HFFc6 (cell line): ENCODE results near the gene MSL1. TPM values are rescaled to one million over a fixed set of nuclear protein-coding genes. Genes with fewer than 3 reads are reported as not detected.

Experiments used
- DNase-seq: peaks from one replicate; pipeline ENCODE4 v3.0.0-alpha.2; 2018
- H3K27ac Mint-ChIP-seq: 2 replicates; pipeline ENCODE4 v1.8.0; 2020; ENCODE audit warnings: mild to moderate bottlenecking, mixed read lengths
- H3K27me3 Mint-ChIP-seq: 2 replicates; pipeline ENCODE4 v1.8.0; 2021; ENCODE audit warnings: mild to moderate bottlenecking, moderate library complexity, mixed read lengths; ENCODE audit not compliant: insufficient read depth
- H3K36me3 Mint-ChIP-seq: 2 replicates; pipeline ENCODE4 v1.8.0; 2021; ENCODE audit warnings: low read depth, mixed read lengths
- H3K4me1 Mint-ChIP-seq: 2 replicates; pipeline ENCODE4 v1.8.0; 2020; ENCODE audit warnings: low read depth, mixed read lengths
- H3K4me3 Mint-ChIP-seq: 2 replicates; pipeline ENCODE4 v1.8.0; 2020; ENCODE audit warnings: mild to moderate bottlenecking, moderate library complexity, mixed read lengths
- H3K9me3 Mint-ChIP-seq: 2 replicates; pipeline ENCODE4 v1.8.0; 2020; ENCODE audit warnings: mild to moderate bottlenecking, mixed read lengths
- CTCF ChIP-seq: fragments of 200-600 bp; sonication (generic); IDR thresholded peaks from 2 replicates; pipeline ENCODE4 v1.5.0; 2021; ENCODE audit warnings: antibody characterized with exemption, mild to moderate bottlenecking
- total RNA-seq, 6 experiments: library from RNA; stranded (reverse); fragmentation: NEBNext Ultra II Directional; extraction: Animal tissue kit (Norgen Biotek cat#: 25700); gene quantifications; 2 replicates in 1 of 6; 3 replicates in 5 of 6; pipeline ENCODE4 v1.2.3, GENCODE V29; 2021

MSL1 gene
- total RNA-seq, 6 experiments from 2014 or later: 61.2 to 67.8 (median 65.5) TPM

DNA sequence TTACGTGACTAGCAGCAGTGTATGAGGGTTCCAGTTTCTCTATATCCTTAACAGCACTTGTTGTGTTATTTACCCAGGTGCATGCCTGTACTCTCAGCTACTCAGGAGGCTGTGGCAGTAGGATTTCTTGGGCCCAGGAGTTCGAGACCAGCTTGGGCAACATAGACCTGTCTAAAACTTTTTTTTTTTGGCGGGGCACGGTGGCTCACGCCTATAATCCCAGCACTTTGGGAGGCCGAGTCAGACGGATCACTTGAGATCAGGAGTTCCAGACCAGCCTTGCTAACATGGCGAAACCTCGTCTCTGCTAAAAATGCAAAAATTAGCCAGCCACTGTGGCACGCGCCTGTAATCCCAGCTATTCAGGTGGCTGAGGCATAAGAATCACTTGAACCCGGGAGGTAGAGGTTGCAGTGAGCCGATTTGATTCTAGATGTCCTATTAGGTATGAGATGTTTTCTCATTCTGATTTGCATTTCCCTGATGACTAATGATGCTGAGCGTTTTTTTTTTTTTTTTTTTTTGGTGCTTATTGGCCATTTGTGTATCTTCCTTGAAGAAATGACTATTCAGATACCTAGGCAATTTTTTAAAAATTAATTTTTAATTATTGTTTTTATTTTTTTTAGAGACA, 31.9 kb downstream of the MSL1 start:
- no peak for DNase-seq
- Mint-ChIP-seq H3K9me3 (no peaks in the 10 kb centered on the region), H3K27me3 (no peaks in the 10 kb centered on the region), H3K36me3 (peaks cover 52% of the 10 kb centered on the region), H3K4me3 (no peak overlapping the region), H3K27ac (peak overlapping the region; percentile 57), H3K4me1 (peaks cover 32% of the 10 kb centered on the region)
- TF ChIP-seq CTCF: no peak

DNA sequence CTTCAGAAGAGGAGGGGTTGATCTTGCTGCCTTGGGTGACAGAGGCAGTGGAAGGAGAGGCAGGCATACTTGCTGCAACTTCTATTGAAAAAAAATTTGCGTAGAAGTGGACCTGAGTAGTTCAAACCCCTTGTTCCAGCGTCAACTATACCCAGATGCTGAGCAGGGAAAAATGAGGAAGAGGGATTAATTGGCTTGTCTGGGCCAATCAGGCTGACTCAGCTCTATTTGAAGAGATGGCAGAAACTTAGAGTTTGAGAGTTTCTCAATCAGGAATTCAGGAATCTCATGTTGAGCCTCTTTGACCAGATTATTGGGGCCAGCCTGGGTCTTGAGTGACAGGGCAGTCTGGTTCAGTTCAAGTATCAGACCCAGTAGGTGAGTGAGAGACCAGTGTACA, 36.2 kb downstream of the MSL1 start:
- Mint-ChIP-seq H3K27ac (peak overlapping the region; percentile 51; the same call in 1 of the 2 replicates), H3K4me1 (peaks cover 28% of the 10 kb centered on the region), H3K36me3 (peaks cover 42% of the 10 kb centered on the region), H3K4me3 (no peak overlapping the region), H3K9me3 (no peaks in the 10 kb centered on the region), H3K27me3 (no peaks in the 10 kb centered on the region)
- no peak for TF ChIP-seq CTCF
- DNase-seq: no peak

- H3K36me3 Mint-ChIP-seq: peaks cover 41% of the 10 kb centered on the region
- no peaks in the 10 kb centered on the region for H3K27me3 Mint-ChIP-seq
Observed at GRCh38 chr17:40158438-40159013, 36.8 kb downstream of the MSL1 start.

GRCh38 chr17:40159456-40159855, 37.7 kb downstream of the MSL1 start:
- H3K9me3 Mint-ChIP-seq: no peaks in the 10 kb centered on the region
- no peak overlapping the region for H3K4me3 Mint-ChIP-seq
- H3K27ac Mint-ChIP-seq: no peak overlapping the region
- H3K4me1 Mint-ChIP-seq: peaks cover 19% of the 10 kb centered on the region
- DNase-seq: no peak
- H3K27me3 Mint-ChIP-seq: no peaks in the 10 kb centered on the region
- TF ChIP-seq CTCF: no peak
- H3K36me3 Mint-ChIP-seq: peaks cover 42% of the 10 kb centered on the region

More at GRCh38 chr17:40158438-40159013, 36.8 kb downstream of the MSL1 start:
- no peak for TF ChIP-seq CTCF
- DNase-seq: no peak
- Mint-ChIP-seq H3K4me1 (peaks cover 22% of the 10 kb centered on the region), H3K4me3 (no peak overlapping the region), H3K9me3 (no peaks in the 10 kb centered on the region), H3K27ac (peak overlapping the region; percentile 51)

DNA sequence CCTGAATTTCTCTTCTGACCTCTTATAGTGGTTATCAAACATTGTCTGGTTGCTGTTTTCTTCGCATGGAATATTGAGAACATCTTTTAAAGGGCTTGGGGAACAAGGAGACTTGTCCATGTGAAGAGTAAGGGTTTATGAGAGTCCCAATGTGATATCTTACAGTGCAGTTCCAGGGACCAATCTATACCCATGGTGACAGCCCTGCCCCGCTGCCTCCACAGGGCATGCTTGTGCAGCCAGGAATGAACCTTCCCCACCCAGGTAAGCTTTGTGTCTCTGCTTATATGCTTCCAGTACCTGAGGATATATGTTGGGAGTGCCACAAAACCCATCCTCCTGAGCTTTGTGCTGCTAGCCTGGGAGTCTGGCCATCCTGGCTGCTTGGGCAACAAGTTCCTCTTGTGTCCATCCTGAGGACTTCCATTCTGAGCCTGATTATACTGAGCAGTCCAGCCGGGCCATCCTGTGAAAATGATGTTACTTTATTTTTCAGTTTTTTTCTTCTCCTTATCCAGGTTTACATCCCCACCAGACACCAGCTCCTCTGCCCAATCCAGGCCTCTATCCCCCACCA, 46.0 kb downstream of the MSL1 start:
- peaks cover 27% of the 10 kb centered on the region for H3K4me1 Mint-ChIP-seq
- H3K4me3 Mint-ChIP-seq: no peak overlapping the region
- TF ChIP-seq CTCF: no peak
- no peaks in the 10 kb centered on the region for H3K9me3 Mint-ChIP-seq
- DNase-seq: no peak
- peak overlapping the region; percentile 73 for H3K27ac Mint-ChIP-seq
- peaks cover 46% of the 10 kb centered on the region for H3K36me3 Mint-ChIP-seq
- H3K27me3 Mint-ChIP-seq: no peaks in the 10 kb centered on the region; the same call in 1 of the 2 replicates
